ENCODE measurements around the gene DCAF11. TPM values are rescaled to one million over a fixed set of nuclear protein-coding genes. Genes with fewer than 3 reads are reported as not detected.
A peak's percentile ranks its signal among the peaks of the same experiment; 100 is the strongest.

DCAF11 gene
- total and polyA plus RNA-seq, 2 of the 13 experiments (the other 11 are each of a cell fraction or from before 2014, with no cell fraction given), result 150 to 257 TPM

- TF ChIP-seq JARID2 (CRISPR knock-in tag; IDR thresholded peaks at IDR 0.05; ENCODE audit: insufficient replicate concordance) (peak; percentile 98), KIAA2018 (CRISPR knock-in tag; IDR thresholded peaks at IDR 0.05; ENCODE audit: borderline replicate concordance) (no peak; the same call in 1 of the 2 replicates), RBFOX2 (IDR thresholded peaks at IDR 0.05; ENCODE audit: low read depth, low read length) (peak; percentile 88), NR2C2 (CRISPR knock-in tag; IDR thresholded peaks at IDR 0.05; ENCODE audit: borderline replicate concordance) (peak; percentile 95), PATZ1 (CRISPR knock-in tag; IDR thresholded peaks at IDR 0.05) (peak; percentile 100), AFF4 (CRISPR knock-in tag; IDR thresholded peaks at IDR 0.05) (peak; percentile 96), KLF16 (CRISPR knock-in tag; IDR thresholded peaks at IDR 0.05) (peak in 1 of 2 experiments; percentile 99; a peak in 2 of 4 replicates), BCLAF1 (IDR thresholded peaks at IDR 0.05) (no peak)
Measured at GRCh38 chr14:24113801-24114531, 611 bp upstream of the DCAF11 start (continued).
